Measurements from ENCODE around the gene CSNK2A2.

Gene CSNK2A2

GRCh38 chr16:58198022-58198683 is at the start of gene CSNK2A2:
TSS of gene CSNK2A2 (minus strand) at chr16:58198106. CDS start at chr16:58197736, 370 bp downstream.
- Mint-ChIP-seq H3K27ac (peak within 1 kb of the TSS; percentile 90 to 95), H3K4me3 (peak within 1 kb of the TSS; percentile 84 to 87), H3K9me3 (no peaks in the 10 kb centered on the region), H3K4me1 (peaks cover 47% of the 10 kb centered on the region), H3K27me3 (peaks cover 8% of the 10 kb centered on the region)
- ATAC-seq: peak; percentile 94
- peak; percentile 60 to 66 for DNase-seq

GRCh38 chr16:58243528-58244004 is 45.7 kb upstream of the CSNK2A2 start:
- Mint-ChIP-seq H3K27me3 (peaks cover 58% of the 10 kb centered on the region), H3K4me3 (no peak overlapping the region)
- peak; percentile 52 for ATAC-seq

GRCh38 chr16:58236831-58237230 is 38.9 kb upstream of the CSNK2A2 start:
- peak overlapping the region in 1 of 2 donors; percentile 86 for H3K4me3 Mint-ChIP-seq
- ATAC-seq: peak; percentile 17
- no peak overlapping the region for H3K27ac Mint-ChIP-seq
- H3K27me3 Mint-ChIP-seq: peaks cover 69% of the 10 kb centered on the region
- H3K4me1 Mint-ChIP-seq: peaks cover 15% of the 10 kb centered on the region
- H3K9me3 Mint-ChIP-seq: no peaks in the 10 kb centered on the region
- DNase-seq: no peak

More at GRCh38 chr16:58243528-58244004, 45.7 kb upstream of the CSNK2A2 start:
- DNase-seq: no peak
- Mint-ChIP-seq H3K27ac (no peak overlapping the region), H3K9me3 (no peaks in the 10 kb centered on the region), H3K4me1 (peaks cover 8% of the 10 kb centered on the region)

- ATAC-seq: peak; percentile 96
- Mint-ChIP-seq H3K9me3 (no peaks in the 10 kb centered on the region), H3K27me3 (peaks cover 63% of the 10 kb centered on the region), H3K4me3 (peak overlapping the region; percentile 86 to 89), H3K27ac (peak overlapping the region; percentile 66 to 89), H3K4me1 (peaks cover 15% of the 10 kb centered on the region)
- DNase-seq: peak; percentile 52 to 68
These were observed 38.4 kb upstream of the CSNK2A2 start for GRCh38 chr16:58236231-58236690.

- peak overlapping the region; percentile 86 to 89 for H3K4me3 Mint-ChIP-seq
- H3K27ac Mint-ChIP-seq: no peak overlapping the region
- H3K4me1 Mint-ChIP-seq: peaks cover 15% of the 10 kb centered on the region
- no peak for ATAC-seq
- no peak for DNase-seq
- peaks cover 61% of the 10 kb centered on the region for H3K27me3 Mint-ChIP-seq
- no peaks in the 10 kb centered on the region for H3K9me3 Mint-ChIP-seq
These were observed 37.8 kb upstream of the CSNK2A2 start for GRCh38 chr16:58235663-58236062.

GRCh38 chr16:58234831-58235595 is 37.1 kb upstream of the CSNK2A2 start:
- H3K9me3 Mint-ChIP-seq: no peaks in the 10 kb centered on the region
- ATAC-seq (no peak), DNase-seq (no peak)
- peaks cover 54% of the 10 kb centered on the region for H3K27me3 Mint-ChIP-seq
- peaks cover 15% of the 10 kb centered on the region for H3K4me1 Mint-ChIP-seq
- no peak overlapping the region for H3K27ac Mint-ChIP-seq
- H3K4me3 Mint-ChIP-seq: no peak overlapping the region

GRCh38 chr16:58230259-58230658 is 32.4 kb upstream of the CSNK2A2 start:
- no peak overlapping the region for H3K27ac Mint-ChIP-seq
- ATAC-seq (no peak), DNase-seq (no peak)
- no peak overlapping the region for H3K4me3 Mint-ChIP-seq
- H3K9me3 Mint-ChIP-seq: no peaks in the 10 kb centered on the region
- H3K4me1 Mint-ChIP-seq: no peaks in the 10 kb centered on the region
- H3K27me3 Mint-ChIP-seq: peaks cover 24% of the 10 kb centered on the region

- no peak for ATAC-seq
- Mint-ChIP-seq H3K4me3 (no peak overlapping the region), H3K9me3 (no peaks in the 10 kb centered on the region), H3K4me1 (no peaks in the 10 kb centered on the region), H3K27me3 (peaks cover 23% of the 10 kb centered on the region), H3K27ac (no peak overlapping the region)
- no peak for DNase-seq
These were observed 28.9 kb upstream of the CSNK2A2 start for GRCh38 chr16:58226790-58227189.

- Mint-ChIP-seq H3K9me3 (no peaks in the 10 kb centered on the region), H3K27me3 (peaks cover 23% of the 10 kb centered on the region), H3K4me1 (no peaks in the 10 kb centered on the region), H3K4me3 (no peak overlapping the region), H3K27ac (no peak overlapping the region)
- DNase-seq: no peak
- no peak for ATAC-seq
These were observed 28.2 kb upstream of the CSNK2A2 start for GRCh38 chr16:58225965-58226602.

- no peak overlapping the region for H3K4me3 Mint-ChIP-seq
- peaks cover 31% of the 10 kb centered on the region for H3K27me3 Mint-ChIP-seq
- DNase-seq: no peak
- peaks cover 6 to 8% of the 10 kb centered on the region in 2 donors for H3K9me3 Mint-ChIP-seq
- no peak for ATAC-seq
- H3K27ac Mint-ChIP-seq: peak overlapping the region; percentile 19 to 54
- no peaks in the 10 kb centered on the region for H3K4me1 Mint-ChIP-seq
These were observed 24.8 kb upstream of the CSNK2A2 start for GRCh38 chr16:58222532-58223316.

- H3K27ac Mint-ChIP-seq: no peak overlapping the region
- H3K4me3 Mint-ChIP-seq: no peak overlapping the region
- DNase-seq: no peak
- peaks cover 24% of the 10 kb centered on the region for H3K27me3 Mint-ChIP-seq
- peaks cover 6 to 8% of the 10 kb centered on the region in 2 donors for H3K9me3 Mint-ChIP-seq
- no peak for ATAC-seq
- H3K4me1 Mint-ChIP-seq: no peaks in the 10 kb centered on the region
These were observed 21.5 kb upstream of the CSNK2A2 start for GRCh38 chr16:58219432-58219831.

GRCh38 chr16:58218786-58219185 is 20.9 kb upstream of the CSNK2A2 start:
- no peak overlapping the region for H3K4me3 Mint-ChIP-seq
- no peak overlapping the region for H3K27ac Mint-ChIP-seq
- no peaks in the 10 kb centered on the region for H3K4me1 Mint-ChIP-seq
- ATAC-seq (no peak), DNase-seq (no peak)
- peaks cover 17% of the 10 kb centered on the region for H3K27me3 Mint-ChIP-seq
- peaks cover 6 to 8% of the 10 kb centered on the region in 2 donors for H3K9me3 Mint-ChIP-seq

GRCh38 chr16:58217311-58217925 is 19.5 kb upstream of the CSNK2A2 start:
- no peak overlapping the region for H3K4me3 Mint-ChIP-seq
- ATAC-seq: no peak
- H3K4me1 Mint-ChIP-seq: no peaks in the 10 kb centered on the region
- no peak overlapping the region for H3K27ac Mint-ChIP-seq
- DNase-seq: no peak
- peaks cover 6 to 8% of the 10 kb centered on the region in 2 donors for H3K9me3 Mint-ChIP-seq
- peaks cover 21% of the 10 kb centered on the region for H3K27me3 Mint-ChIP-seq

GRCh38 chr16:58212824-58213655 is 15.1 kb upstream of the CSNK2A2 start:
- Mint-ChIP-seq H3K4me1 (no peaks in the 10 kb centered on the region), H3K9me3 (no peaks in the 10 kb centered on the region), H3K27ac (peak overlapping the region; percentile 64 to 77), H3K27me3 (peaks cover 37% of the 10 kb centered on the region), H3K4me3 (no peak overlapping the region)
- ATAC-seq (no peak), DNase-seq (no peak)
